Activated T-helper 17 cell treated with anti-CD3 and anti-CD28 coated beads, Interleukin-2, amount 50 U/mL, for 72 hours (primary cell): ENCODE results near the gene RPS16. TPM values are rescaled to one million over a fixed set of nuclear protein-coding genes. Genes with fewer than 3 reads are reported as not detected.
"Not testable (repeated sequence)": the region's sequence is repeated elsewhere in the genome, so short reads cannot be mapped to it uniquely, and the experiment has no call there.

Source experiments
- ATAC-seq: fragments of 150-1000 bp; cut with Tn5 transposase; replicated peaks from 2 replicates; pipeline ENCODE4 v1.10.0; 2021; ENCODE audit warnings: mild to moderate bottlenecking, moderate library complexity
- H3K27ac Mint-ChIP-seq: one replicate; pipeline ENCODE4 v1.8.0; 2022; ENCODE audit warnings: mixed read lengths
- H3K27me3 Mint-ChIP-seq: one replicate; pipeline ENCODE4 v1.8.0; 2022; ENCODE audit warnings: mixed read lengths
- H3K36me3 Mint-ChIP-seq: one replicate; pipeline ENCODE4 v1.8.0; 2022; ENCODE audit warnings: low read depth, mild to moderate bottlenecking, mixed read lengths
- H3K4me1 Mint-ChIP-seq: one replicate; pipeline ENCODE4 v1.8.0; 2022; ENCODE audit warnings: mixed read lengths
- H3K4me3 Mint-ChIP-seq: one replicate; pipeline ENCODE4 v1.8.0; 2022; ENCODE audit warnings: mild to moderate bottlenecking, mixed read lengths
- H3K9me3 Mint-ChIP-seq: one replicate; pipeline ENCODE4 v1.8.0; 2022; ENCODE audit warnings: mixed read lengths
- total RNA-seq, 2 donors: library from RNA; stranded (reverse); gene quantifications; one replicate each; pipeline ENCODE4 v1.2.3, GENCODE V29; 2022

RPS16 gene
- total RNA-seq, 2 donors from 2014 or later, result 2,984 to 3,090 TPM

DNA sequence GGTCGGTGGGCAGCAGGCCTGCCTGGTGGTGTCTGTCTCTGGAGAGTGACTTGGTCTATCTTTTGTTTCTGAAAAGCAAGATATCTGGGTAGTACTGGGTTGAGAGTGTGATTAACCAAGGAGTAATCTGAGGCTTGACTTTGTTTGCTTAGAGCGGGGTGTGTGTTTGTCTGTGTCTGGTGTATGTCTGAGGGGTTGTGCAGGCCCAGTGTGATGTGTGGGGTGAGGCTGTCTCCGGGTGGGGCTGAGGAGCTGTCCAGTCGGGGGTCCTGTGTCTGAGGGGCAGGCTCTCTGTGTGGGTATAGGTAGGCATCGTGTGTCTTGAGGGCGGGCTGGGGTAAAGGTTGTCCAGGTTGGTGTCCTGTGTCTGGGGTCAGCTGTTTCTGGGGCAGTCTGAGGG lies 33.8 kb upstream of the RPS16 start:
- ATAC-seq, result no peak
- peaks cover 11% of the 10 kb centered on the region for H3K4me1 Mint-ChIP-seq
- H3K4me3 Mint-ChIP-seq, result no peak overlapping the region
- no peaks in the 10 kb centered on the region for H3K27me3 Mint-ChIP-seq
- H3K36me3 Mint-ChIP-seq, result peaks cover 92% of the 10 kb centered on the region
- peak overlapping the region; percentile 58 for H3K27ac Mint-ChIP-seq
- no peaks in the 10 kb centered on the region for H3K9me3 Mint-ChIP-seq

DNA sequence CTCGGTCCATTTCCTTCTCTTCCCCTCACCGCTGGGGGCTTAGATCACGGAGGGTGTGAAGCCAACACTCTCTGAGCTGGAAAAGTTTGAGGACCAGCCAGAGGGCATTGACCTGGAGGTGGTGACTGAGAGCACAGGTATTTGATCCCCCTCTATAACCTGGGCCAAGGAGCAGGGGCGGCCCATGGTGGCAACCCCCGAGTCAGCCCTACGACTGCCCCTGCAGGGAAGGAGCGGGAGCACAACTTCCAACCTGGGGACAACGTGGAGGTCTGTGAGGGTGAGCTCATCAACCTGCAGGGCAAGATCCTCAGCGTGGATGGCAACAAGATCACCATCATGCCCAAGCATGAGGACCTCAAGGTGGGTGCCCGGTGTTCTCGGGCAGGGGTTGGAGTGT lies 33.3 kb upstream of the RPS16 start:
- Mint-ChIP-seq H3K9me3 (no peaks in the 10 kb centered on the region), H3K27me3 (no peaks in the 10 kb centered on the region), H3K4me1 (peaks cover 11% of the 10 kb centered on the region), H3K4me3 (no peak overlapping the region), H3K27ac (peak overlapping the region; percentile 58), H3K36me3 (peaks cover 92% of the 10 kb centered on the region)
- no peak for ATAC-seq

DNA sequence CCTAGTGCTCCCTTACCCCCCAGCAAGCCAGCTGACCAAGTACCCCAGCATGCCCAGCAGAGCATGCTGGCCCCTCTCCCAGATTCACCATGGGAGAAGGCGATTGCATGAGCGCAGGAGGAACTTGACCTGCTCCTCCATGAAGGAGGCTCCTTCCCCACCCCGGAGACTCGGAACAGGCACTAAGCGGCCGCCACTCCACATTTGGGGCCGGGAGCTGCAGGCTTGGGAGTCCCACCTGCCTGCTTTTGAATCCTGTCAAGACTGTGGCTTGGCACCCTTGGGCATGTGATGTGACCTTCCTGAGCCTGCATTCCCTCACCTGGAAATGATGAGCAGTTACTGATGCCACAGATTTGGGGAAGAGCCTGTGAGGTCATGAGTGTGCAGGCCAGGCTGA lies 32.2 kb upstream of the RPS16 start:
- peaks cover 97% of the 10 kb centered on the region for H3K36me3 Mint-ChIP-seq
- peaks cover 11% of the 10 kb centered on the region for H3K4me1 Mint-ChIP-seq
- no peak overlapping the region for H3K27ac Mint-ChIP-seq
- ATAC-seq, result no peak
- no peak overlapping the region for H3K4me3 Mint-ChIP-seq
- no peaks in the 10 kb centered on the region for H3K27me3 Mint-ChIP-seq
- H3K9me3 Mint-ChIP-seq, result no peaks in the 10 kb centered on the region

DNA sequence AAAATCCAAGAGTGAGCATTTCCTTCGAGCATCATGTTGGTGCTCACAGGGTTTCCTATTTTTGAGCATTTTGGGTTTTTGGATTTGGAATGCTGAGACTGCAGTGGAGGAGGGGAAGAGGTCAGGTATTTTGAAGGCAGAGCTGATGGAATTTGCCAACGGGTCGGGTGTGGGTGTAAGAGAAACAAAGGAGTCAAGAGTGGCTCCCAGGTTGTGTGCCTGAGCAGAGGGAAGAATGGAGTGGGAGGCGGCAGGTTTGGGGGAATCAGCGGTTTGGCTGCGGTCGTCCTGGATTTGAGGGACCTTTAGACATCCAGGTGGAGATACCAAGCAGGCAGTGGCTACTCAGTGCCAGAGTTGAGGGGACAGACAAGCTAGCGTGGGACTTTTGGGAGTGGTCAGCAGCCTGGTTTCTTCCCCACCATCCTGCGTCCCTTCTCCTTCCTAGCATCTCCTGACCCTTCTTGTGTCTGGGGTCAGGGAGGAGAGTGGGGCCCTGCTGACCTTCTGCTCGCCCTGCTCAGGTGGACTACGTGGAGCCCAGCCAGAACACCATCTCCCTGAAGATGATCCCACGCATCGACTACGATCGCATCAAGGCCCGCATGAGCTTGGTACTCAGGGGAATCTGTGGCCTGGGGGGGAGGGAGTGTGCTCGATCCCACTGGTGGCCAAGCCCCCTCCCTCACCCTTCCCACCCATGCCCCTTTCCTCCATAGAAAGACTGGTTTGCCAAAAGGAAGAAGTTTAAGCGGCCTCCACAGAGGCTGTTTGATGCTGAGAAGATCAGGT lies 30.4 kb upstream of the RPS16 start:
- peak overlapping the region; percentile 69 for H3K27ac Mint-ChIP-seq
- peaks cover 7% of the 10 kb centered on the region for H3K4me1 Mint-ChIP-seq
- no peak overlapping the region for H3K4me3 Mint-ChIP-seq
- no peak for ATAC-seq
- H3K9me3 Mint-ChIP-seq, result no peaks in the 10 kb centered on the region
- no peaks in the 10 kb centered on the region for H3K27me3 Mint-ChIP-seq
- peaks cover 97% of the 10 kb centered on the region for H3K36me3 Mint-ChIP-seq

DNA sequence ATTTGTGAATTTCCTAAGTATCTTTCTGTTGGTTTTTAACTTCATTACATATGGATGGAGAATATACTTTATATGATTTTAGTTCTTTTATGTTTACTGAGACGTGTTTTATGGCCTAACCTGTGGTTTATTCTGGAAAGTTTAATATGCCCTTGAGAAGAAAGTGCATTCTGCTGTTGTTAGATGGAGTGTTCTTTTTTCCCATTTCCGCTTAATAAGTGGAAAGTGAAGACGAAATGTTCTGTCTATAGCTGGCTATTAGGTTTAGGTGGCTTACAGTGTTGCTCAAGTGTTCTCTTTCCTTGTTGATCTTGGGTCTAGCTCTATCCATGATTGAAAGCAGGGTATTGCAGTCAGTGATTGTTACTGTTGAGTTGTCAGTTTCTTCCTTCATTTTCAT lies 27.7 kb upstream of the RPS16 start:
- Mint-ChIP-seq H3K4me1 (peaks cover 13% of the 10 kb centered on the region), H3K27me3 (no peaks in the 10 kb centered on the region), H3K4me3 (no peak overlapping the region), H3K36me3 (peaks cover 97% of the 10 kb centered on the region), H3K27ac (no peak overlapping the region), H3K9me3 (no peaks in the 10 kb centered on the region)
- ATAC-seq, result no peak

DNA sequence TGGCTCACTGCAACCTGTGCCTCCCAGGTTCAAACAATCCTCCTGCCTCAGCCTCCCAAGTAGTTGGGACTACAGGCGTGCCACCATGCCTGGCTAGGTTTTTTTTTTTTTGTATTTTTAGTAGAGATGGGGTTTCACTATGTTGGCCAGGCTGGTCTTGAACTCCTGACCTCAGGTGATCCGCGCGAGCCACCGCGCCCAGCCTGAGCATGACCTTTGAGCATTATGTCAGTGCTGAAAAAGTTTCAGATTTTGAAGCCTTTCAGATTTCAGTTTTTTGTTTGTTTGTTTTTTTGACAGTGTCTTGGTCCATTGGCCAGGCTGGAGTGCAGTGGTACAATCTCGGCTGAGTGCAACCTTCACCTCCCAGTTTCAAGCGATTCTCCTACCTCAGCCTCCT lies 15.5 kb upstream of the RPS16 start:
- H3K27me3 Mint-ChIP-seq, H3K4me3 Mint-ChIP-seq, ATAC-seq, H3K9me3 Mint-ChIP-seq: not testable (repeated sequence)
- peak overlapping the region; percentile 85 for H3K27ac Mint-ChIP-seq
- H3K4me1 Mint-ChIP-seq, result peaks cover 48% of the 10 kb centered on the region
- H3K36me3 Mint-ChIP-seq, result peaks cover 100% of the 10 kb centered on the region

DNA sequence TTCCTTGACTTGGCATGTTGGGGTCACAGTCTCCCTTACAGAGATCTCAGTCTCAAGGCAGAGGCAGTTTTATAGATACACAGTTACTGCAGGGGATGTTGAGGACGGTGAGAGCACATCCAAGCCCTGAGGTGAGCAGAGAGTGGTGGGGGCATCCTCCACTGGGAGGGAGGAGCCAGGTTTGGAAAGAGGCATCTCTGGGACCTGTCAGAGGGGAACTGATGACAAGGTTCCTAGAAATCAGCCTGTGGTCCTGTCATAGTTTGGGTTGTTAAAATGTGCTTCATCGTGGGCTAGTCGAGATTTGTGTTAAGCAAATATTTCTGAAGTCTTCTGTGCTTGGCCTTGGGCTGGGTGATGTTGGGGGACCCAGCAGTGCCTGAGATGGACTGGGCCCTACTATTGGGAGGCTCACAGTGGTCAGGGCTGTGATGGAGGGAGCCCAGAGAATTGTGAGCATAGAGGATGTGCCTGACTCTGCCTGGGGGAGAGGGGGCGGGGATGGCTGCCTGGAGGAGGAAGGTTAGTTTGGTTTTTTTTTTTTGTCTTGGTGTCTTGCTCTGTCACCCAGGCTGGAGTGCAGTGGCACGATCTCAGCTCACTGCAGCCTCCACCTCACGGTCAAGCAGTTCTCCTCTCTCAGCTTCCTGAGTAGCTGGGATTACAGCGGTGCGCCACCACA lies 13.5 kb upstream of the RPS16 start:
- H3K9me3 Mint-ChIP-seq, result no peaks in the 10 kb centered on the region
- H3K36me3 Mint-ChIP-seq, result peaks cover 99% of the 10 kb centered on the region
- no peaks in the 10 kb centered on the region for H3K27me3 Mint-ChIP-seq
- peak overlapping the region; percentile 99 for H3K27ac Mint-ChIP-seq
- peaks cover 43% of the 10 kb centered on the region for H3K4me1 Mint-ChIP-seq
- peak overlapping the region; percentile 93 for H3K4me3 Mint-ChIP-seq
- no peak for ATAC-seq

DNA sequence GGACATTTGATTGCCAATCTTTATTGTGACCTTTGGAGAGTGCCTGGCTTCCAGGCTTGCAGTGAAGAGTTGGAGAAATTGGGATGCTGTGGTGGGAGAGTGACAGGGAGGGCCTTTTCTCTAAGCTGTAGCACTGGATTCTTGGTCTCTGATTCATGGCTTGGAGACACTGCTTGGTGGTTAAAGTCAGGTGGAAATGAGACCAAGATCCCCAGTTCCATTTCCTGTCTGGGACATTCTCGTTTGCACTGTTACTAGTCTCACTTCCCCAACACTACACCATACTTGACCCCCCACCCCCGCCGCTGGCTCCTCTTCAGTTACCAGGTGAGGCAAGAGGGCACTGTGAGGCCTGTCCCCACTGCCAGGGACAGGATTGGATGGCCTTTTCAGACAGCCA lies 12.5 kb upstream of the RPS16 start:
- Mint-ChIP-seq H3K36me3 (peaks cover 89% of the 10 kb centered on the region), H3K4me1 (peaks cover 42% of the 10 kb centered on the region), H3K27ac (peak overlapping the region; percentile 99), H3K27me3 (no peaks in the 10 kb centered on the region), H3K9me3 (no peaks in the 10 kb centered on the region), H3K4me3 (peak overlapping the region; percentile 93)
- ATAC-seq, result peak; percentile 15

DNA sequence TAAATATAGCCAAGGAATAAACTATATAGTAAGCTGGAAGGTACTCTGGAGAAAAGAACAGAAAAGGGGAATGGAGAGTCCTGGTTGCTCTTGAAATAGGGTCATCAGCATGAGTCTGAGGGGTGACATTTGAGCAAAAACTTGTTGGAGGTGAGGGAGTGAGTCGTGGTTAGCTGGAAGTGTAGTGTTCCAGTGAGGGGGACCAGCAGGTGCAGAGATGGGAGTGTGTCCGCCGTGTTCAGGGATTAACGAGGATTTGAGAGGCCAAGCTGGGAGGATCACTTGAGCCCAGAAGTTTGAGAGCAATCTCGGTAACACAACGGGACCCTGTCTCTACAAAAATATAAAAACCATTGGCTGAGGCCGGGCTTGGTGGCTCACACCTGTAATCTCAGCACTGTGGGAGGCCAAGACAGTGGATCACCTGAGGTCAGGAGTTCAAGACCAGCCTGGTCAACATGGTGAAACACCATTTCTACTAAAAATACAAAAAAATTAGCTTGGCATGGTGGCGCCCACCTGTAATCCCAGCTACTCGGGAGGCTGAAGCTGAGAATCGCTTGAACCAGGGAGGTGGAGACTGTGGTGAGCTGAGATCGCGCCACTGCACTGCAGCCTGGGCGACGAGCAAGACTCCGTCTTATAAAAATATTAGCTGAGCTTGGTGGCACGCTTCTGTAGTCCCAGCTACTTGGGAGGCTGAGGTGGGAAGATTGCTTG lies 10.8 kb upstream of the RPS16 start:
- Mint-ChIP-seq H3K36me3 (peaks cover 71% of the 10 kb centered on the region), H3K27ac (peak overlapping the region; percentile 99), H3K4me3 (peak overlapping the region; percentile 93), H3K9me3 (no peaks in the 10 kb centered on the region), H3K4me1 (peaks cover 31% of the 10 kb centered on the region), H3K27me3 (no peaks in the 10 kb centered on the region)
- no peak for ATAC-seq

DNA sequence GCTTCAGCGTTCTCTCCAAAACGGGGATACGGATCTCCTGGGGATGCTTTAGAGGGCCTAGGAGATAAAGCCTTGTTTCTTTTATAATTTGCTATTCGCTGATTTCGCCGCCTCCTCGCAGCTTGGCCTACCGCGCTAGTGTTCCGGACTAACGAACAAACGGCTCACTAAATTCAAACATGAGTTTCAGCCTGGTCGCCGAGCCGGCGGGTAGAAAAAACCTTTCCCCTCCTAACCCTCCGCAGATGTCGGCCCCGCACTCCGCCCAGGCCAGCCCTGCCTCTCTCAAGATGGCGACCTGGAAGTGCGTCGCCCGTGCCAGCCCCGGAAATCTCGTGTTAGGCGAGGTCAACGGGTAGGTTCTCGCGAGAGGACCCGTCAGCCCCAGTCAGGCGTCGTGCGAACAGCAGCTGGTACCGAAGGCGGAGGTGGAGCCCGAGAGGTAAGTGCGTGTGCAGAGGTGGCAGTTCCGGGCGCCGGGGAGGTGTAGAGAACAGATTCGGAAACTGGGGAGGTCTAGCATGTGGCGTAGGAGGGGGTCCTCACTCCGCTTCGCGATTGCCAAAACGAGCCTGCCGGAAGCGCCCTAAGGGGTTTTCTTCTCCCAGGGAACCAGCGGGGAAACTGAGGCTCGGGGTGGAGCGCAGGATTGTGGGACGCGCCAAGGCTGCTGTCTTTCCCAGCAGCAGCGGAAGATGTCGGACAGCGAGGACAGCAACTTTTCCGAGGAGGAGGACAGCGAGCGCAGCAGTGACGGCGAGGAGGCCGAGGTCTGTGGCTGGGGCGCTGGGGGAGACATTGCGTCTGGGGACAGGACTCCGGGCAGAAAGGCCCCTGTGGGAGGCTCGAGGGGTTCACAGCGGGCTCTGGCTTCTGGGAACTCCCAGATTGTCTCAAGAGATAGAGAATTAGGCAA lies 9.7 kb upstream of the RPS16 start, which contains the start of gene SUPT5H:
Gene SUPT5H, plus strand, starts transcription at position 387 of the 916 bp plus-strand sequence. Its CDS starts 309 bp downstream, at position 696.
- Mint-ChIP-seq H3K4me1 (peaks cover 27% of the 10 kb centered on the region), H3K4me3 (peak within 1 kb of the TSS; percentile 93), H3K36me3 (peaks cover 61% of the 10 kb centered on the region), H3K27ac (peak within 1 kb of the TSS; percentile 99), H3K9me3 (no peaks in the 10 kb centered on the region), H3K27me3 (no peaks in the 10 kb centered on the region)
- peak; percentile 90 for ATAC-seq

DNA sequence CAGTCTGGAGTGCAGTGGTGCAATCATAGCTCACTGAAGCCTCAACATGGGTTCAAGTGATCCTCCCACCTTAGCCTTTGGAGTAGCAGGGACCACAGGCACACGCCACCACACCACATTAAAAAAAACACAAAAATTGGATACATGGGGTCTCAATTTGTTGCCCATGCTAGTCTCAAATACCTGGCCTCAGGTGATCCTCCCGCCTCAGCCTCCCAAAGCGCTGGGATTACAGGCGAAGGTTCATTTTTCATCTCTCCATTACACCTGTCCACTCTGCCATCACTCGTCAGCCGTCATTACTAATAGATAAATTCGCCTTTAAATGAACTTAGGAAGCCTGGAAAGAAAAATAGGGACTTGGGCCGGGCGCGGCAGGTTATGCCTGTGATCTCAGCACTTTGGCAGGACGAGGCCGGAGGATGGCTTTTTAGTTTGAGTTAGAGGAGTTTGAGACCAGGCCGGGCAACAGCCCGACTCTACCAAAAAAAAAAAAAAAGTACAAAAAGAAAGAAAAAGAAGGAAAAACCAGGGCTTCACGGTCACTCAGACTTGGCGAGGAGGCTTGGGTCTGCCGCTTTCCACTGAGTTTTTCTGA lies 8.9 kb upstream of the RPS16 start:
- Mint-ChIP-seq H3K27ac (peak overlapping the region; percentile 99), H3K36me3 (peaks cover 53% of the 10 kb centered on the region), H3K4me1 (peaks cover 22% of the 10 kb centered on the region), H3K4me3 (peak overlapping the region; percentile 93), H3K9me3 (no peaks in the 10 kb centered on the region), H3K27me3 (no peaks in the 10 kb centered on the region)
- ATAC-seq, result no peak

DNA sequence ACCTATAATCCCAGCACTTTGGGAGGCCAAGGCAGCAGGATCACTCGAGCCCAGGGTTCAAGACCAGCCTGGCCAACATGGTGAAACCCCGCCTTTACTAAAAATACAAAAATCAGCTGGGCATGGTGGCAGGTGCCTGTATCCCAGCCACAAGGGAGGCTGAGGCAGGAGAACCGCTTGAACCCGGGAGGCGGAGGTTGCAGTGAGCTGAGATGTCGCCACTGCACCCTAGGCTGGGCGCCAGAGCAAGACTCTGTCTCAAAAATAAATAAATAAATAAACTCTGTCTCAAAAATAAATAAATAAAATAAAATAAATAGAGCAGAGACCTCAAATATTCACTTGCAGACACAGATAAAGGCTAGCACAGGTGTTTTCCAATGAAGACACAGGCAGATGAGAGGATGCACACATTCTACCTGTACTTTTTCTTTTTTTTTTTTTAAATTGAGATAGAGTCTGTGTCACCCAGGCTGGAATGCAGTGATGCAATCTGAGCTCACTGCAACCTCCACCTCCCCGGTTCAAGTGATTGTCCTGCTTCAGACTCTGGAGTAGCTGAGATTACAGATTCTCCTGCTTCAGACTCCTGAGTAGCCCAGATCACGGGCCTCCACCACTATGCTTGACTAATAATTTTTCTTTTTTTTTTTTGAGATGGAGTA lies 2.7 kb upstream of the RPS16 start:
- peaks cover 33% of the 10 kb centered on the region for H3K36me3 Mint-ChIP-seq
- peaks cover 30% of the 10 kb centered on the region for H3K4me1 Mint-ChIP-seq
- no peak overlapping the region for H3K27ac Mint-ChIP-seq
- no peak overlapping the region for H3K4me3 Mint-ChIP-seq
- no peak for ATAC-seq
- H3K9me3 Mint-ChIP-seq, result no peaks in the 10 kb centered on the region
- no peaks in the 10 kb centered on the region for H3K27me3 Mint-ChIP-seq

DNA sequence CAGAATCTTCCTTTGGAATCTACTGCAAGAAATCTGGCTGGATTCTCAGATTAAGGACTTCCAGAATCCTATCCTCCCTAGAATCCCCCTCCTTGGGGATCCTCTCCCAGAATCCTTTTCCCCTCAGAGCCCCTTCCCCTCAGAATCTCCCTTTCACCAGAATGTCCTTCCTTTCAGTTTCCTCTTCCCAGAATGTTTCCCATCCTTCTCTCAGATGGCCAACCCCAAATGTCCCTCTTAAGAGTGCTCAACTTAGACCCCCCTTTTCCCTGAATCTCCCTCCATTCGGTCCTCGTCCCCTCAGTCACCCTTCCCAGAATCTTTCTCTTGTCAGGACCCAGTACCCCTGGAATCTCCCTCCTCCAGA lies 584 bp upstream of the RPS16 start:
- no peaks in the 10 kb centered on the region for H3K27me3 Mint-ChIP-seq
- H3K4me3 Mint-ChIP-seq, result peak overlapping the region; percentile 100
- peaks cover 53% of the 10 kb centered on the region for H3K36me3 Mint-ChIP-seq
- peak overlapping the region; percentile 100 for H3K27ac Mint-ChIP-seq
- peaks cover 32% of the 10 kb centered on the region for H3K4me1 Mint-ChIP-seq
- ATAC-seq, result no peak
- no peaks in the 10 kb centered on the region for H3K9me3 Mint-ChIP-seq
